ENCODE measurements around the gene PI4KA.
"Not testable (repeated sequence)": the region's sequence is repeated elsewhere in the genome, so short reads cannot be mapped to it uniquely, and the experiment has no call there.

Gene PI4KA

DNA sequence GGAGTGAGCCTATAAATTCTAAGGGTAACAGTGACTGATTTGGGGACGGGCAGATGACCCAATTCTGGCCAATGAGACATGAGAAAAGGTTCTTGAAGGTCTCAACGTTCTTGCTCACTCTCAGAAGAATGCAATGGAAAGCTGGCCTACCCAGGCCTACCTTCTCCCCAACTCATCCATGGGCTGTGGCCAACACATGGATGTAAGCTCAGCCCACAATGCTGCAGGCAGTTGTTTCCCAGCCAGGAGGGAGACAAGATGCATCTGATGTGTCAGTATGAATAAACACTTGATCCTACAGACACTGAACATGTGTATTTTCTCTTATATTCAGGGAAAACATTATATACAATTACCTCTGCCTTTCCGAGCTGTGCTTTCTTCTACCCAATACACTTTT is 24.4 kb downstream of the PI4KA start:
- Histone ChIP-seq H3K36me3 (ENCODE audit: control insufficient read depth, insufficient read depth, low read length) (peaks cover 3% of the 10 kb centered on the region), H3K9me3 (ENCODE audit: control insufficient read depth, low read length) (no peaks in the 10 kb centered on the region), H3K4me1 (ENCODE audit: control insufficient read depth, insufficient read depth, low read length) (no peaks in the 10 kb centered on the region), H3K27ac (ENCODE audit: insufficient read depth, low read depth, low read length, poor library complexity, severe bottlenecking) (no peak overlapping the region), H3K4me3 (ENCODE audit: insufficient read depth, low read depth, low read length) (no peak overlapping the region), H3K27me3 (ENCODE audit: control insufficient read depth, insufficient read depth, low read length, poor library complexity, severe bottlenecking) (no peaks in the 10 kb centered on the region)
- WGBS, 2 experiments: 93 to 95% methylated on average over 3 of the region's 3 CpGs

- no peaks in the 10 kb centered on the region for H3K9me3 ChIP-seq (ENCODE audit: control insufficient read depth, low read length)
- no peaks in the 10 kb centered on the region for H3K4me1 ChIP-seq (ENCODE audit: control insufficient read depth, insufficient read depth, low read length)
- H3K36me3 ChIP-seq (ENCODE audit: control insufficient read depth, insufficient read depth, low read length): peaks cover 3% of the 10 kb centered on the region
- no peak overlapping the region for H3K4me3 ChIP-seq (ENCODE audit: insufficient read depth, low read depth, low read length)
- H3K27me3 ChIP-seq (ENCODE audit: control insufficient read depth, insufficient read depth, low read length, poor library complexity, severe bottlenecking): no peaks in the 10 kb centered on the region
- 97% methylated on average over 6 of the region's 6 CpGs for WGBS, 2 experiments
- H3K27ac ChIP-seq (ENCODE audit: insufficient read depth, low read depth, low read length, poor library complexity, severe bottlenecking): no peak overlapping the region
Measured at GRCh38 chr22:20833225-20833665, 25.4 kb downstream of the PI4KA start.

- Histone ChIP-seq H3K4me3 (ENCODE audit: insufficient read depth, low read depth, low read length) (no peak overlapping the region), H3K27me3 (ENCODE audit: control insufficient read depth, insufficient read depth, low read length, poor library complexity, severe bottlenecking) (no peaks in the 10 kb centered on the region), H3K36me3 (ENCODE audit: control insufficient read depth, insufficient read depth, low read length) (peaks cover 3% of the 10 kb centered on the region), H3K4me1 (ENCODE audit: control insufficient read depth, insufficient read depth, low read length) (no peaks in the 10 kb centered on the region), H3K27ac (ENCODE audit: insufficient read depth, low read depth, low read length, poor library complexity, severe bottlenecking) (no peak overlapping the region), H3K9me3 (ENCODE audit: control insufficient read depth, low read length) (no peaks in the 10 kb centered on the region)
- 88 to 96% methylated on average over 1 to 2 of the region's 3 CpGs for WGBS, 2 experiments
Measured at GRCh38 chr22:20829491-20830134, 29.0 kb downstream of the PI4KA start.

GRCh38 chr22:20826373-20827152 is 32.0 kb downstream of the PI4KA start:
- not testable (repeated sequence) for H3K4me1 ChIP-seq (ENCODE audit: control insufficient read depth, insufficient read depth, low read length); H3K36me3 ChIP-seq (ENCODE audit: control insufficient read depth, insufficient read depth, low read length); H3K4me3 ChIP-seq (ENCODE audit: insufficient read depth, low read depth, low read length); H3K9me3 ChIP-seq (ENCODE audit: control insufficient read depth, low read length); H3K27ac ChIP-seq (ENCODE audit: insufficient read depth, low read depth, low read length, poor library complexity, severe bottlenecking); H3K27me3 ChIP-seq (ENCODE audit: control insufficient read depth, insufficient read depth, low read length, poor library complexity, severe bottlenecking)
- 93 to 100% methylated on average over 2 to 4 of the region's 5 CpGs for WGBS, 2 experiments

- H3K4me1 ChIP-seq (ENCODE audit: control insufficient read depth, insufficient read depth, low read length): no peaks in the 10 kb centered on the region
- H3K9me3 ChIP-seq (ENCODE audit: control insufficient read depth, low read length): no peaks in the 10 kb centered on the region
- no peaks in the 10 kb centered on the region for H3K27me3 ChIP-seq (ENCODE audit: control insufficient read depth, insufficient read depth, low read length, poor library complexity, severe bottlenecking)
- WGBS, 2 experiments: 92 to 94% methylated on average over 6 of the region's 6 CpGs
- no peak overlapping the region for H3K27ac ChIP-seq (ENCODE audit: insufficient read depth, low read depth, low read length, poor library complexity, severe bottlenecking)
- no peak overlapping the region for H3K4me3 ChIP-seq (ENCODE audit: insufficient read depth, low read depth, low read length)
- H3K36me3 ChIP-seq (ENCODE audit: control insufficient read depth, insufficient read depth, low read length): no peaks in the 10 kb centered on the region
Measured at GRCh38 chr22:20825624-20826023, 33.0 kb downstream of the PI4KA start.

DNA sequence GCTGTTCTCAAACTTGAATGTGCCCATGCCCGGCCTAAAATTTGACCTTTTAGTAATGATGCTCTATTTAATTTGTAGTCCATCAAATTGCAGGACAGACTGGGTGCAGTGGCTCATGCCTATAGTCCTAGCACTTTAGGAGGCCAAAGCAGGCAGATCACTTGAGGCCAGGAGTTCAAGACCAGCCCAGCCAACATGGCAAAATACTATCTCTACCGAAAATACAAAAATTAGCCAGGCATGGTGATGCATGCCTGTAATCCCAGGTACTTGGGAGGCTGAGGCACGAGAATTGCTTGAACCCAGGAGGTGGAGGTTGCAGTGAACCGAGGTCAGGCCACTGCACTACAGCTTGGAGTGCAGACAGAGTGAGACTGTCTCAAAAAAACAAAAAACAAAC is 33.4 kb downstream of the PI4KA start:
- not testable (repeated sequence) for H3K36me3 ChIP-seq (ENCODE audit: control insufficient read depth, insufficient read depth, low read length); H3K9me3 ChIP-seq (ENCODE audit: control insufficient read depth, low read length); H3K27me3 ChIP-seq (ENCODE audit: control insufficient read depth, insufficient read depth, low read length, poor library complexity, severe bottlenecking); H3K4me3 ChIP-seq (ENCODE audit: insufficient read depth, low read depth, low read length); H3K27ac ChIP-seq (ENCODE audit: insufficient read depth, low read depth, low read length, poor library complexity, severe bottlenecking); H3K4me1 ChIP-seq (ENCODE audit: control insufficient read depth, insufficient read depth, low read length)
- 93 to 95% methylated on average over 4 of the region's 4 CpGs for WGBS, 2 experiments

- Histone ChIP-seq H3K27me3 (ENCODE audit: control insufficient read depth, insufficient read depth, low read length, poor library complexity, severe bottlenecking) (no peaks in the 10 kb centered on the region), H3K27ac (ENCODE audit: insufficient read depth, low read depth, low read length, poor library complexity, severe bottlenecking) (no peak overlapping the region), H3K9me3 (ENCODE audit: control insufficient read depth, low read length) (no peaks in the 10 kb centered on the region), H3K4me3 (ENCODE audit: insufficient read depth, low read depth, low read length) (no peak overlapping the region), H3K4me1 (ENCODE audit: control insufficient read depth, insufficient read depth, low read length) (no peaks in the 10 kb centered on the region), H3K36me3 (ENCODE audit: control insufficient read depth, insufficient read depth, low read length) (no peaks in the 10 kb centered on the region)
- 100% methylated on average over 1 of the region's 1 CpG; no CpG with 5 or more reads in 1 of the 2 experiments for WGBS, 2 experiments
Measured at GRCh38 chr22:20823264-20823663, 35.3 kb downstream of the PI4KA start.

- Histone ChIP-seq H3K36me3 (ENCODE audit: control insufficient read depth, insufficient read depth, low read length) (no peaks in the 10 kb centered on the region), H3K4me1 (ENCODE audit: control insufficient read depth, insufficient read depth, low read length) (no peaks in the 10 kb centered on the region), H3K27ac (ENCODE audit: insufficient read depth, low read depth, low read length, poor library complexity, severe bottlenecking) (no peak overlapping the region), H3K4me3 (ENCODE audit: insufficient read depth, low read depth, low read length) (no peak overlapping the region), H3K9me3 (ENCODE audit: control insufficient read depth, low read length) (no peaks in the 10 kb centered on the region), H3K27me3 (ENCODE audit: control insufficient read depth, insufficient read depth, low read length, poor library complexity, severe bottlenecking) (no peaks in the 10 kb centered on the region)
- WGBS, 2 experiments: 90 to 93% methylated on average over 5 of the region's 5 CpGs
Measured at GRCh38 chr22:20822240-20822639, 36.4 kb downstream of the PI4KA start.

DNA sequence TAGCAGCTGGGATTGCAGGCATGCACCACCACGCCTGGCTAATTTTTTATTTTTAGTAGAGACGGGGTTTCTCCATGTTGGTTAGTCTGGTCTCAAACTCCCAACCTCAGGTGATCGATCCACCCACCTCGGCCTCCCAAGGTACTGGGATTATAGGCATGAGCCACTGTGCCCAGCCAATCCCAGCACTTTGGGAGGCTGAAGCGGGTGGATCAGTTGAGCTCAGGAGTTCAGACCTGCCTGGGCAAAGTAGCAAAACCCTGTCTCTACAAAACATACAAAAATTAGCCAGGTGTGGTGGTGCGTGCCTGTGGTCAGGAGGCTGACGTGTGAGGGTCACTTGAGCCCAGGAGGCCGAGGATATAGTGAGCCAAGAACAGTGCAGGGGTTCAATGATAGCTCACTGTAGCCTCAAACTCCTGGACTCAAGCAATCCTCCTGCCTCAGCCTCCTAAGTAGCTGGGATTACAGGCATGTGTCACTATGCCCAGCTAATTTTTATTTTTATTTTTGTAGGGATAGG is 36.8 kb downstream of the PI4KA start:
- WGBS, 2 experiments: 96 to 97% methylated on average over 8 of the region's 8 CpGs
- not testable (repeated sequence) for H3K4me1 ChIP-seq (ENCODE audit: control insufficient read depth, insufficient read depth, low read length); H3K27ac ChIP-seq (ENCODE audit: insufficient read depth, low read depth, low read length, poor library complexity, severe bottlenecking); H3K36me3 ChIP-seq (ENCODE audit: control insufficient read depth, insufficient read depth, low read length); H3K27me3 ChIP-seq (ENCODE audit: control insufficient read depth, insufficient read depth, low read length, poor library complexity, severe bottlenecking); H3K9me3 ChIP-seq (ENCODE audit: control insufficient read depth, low read length); H3K4me3 ChIP-seq (ENCODE audit: insufficient read depth, low read depth, low read length)

DNA sequence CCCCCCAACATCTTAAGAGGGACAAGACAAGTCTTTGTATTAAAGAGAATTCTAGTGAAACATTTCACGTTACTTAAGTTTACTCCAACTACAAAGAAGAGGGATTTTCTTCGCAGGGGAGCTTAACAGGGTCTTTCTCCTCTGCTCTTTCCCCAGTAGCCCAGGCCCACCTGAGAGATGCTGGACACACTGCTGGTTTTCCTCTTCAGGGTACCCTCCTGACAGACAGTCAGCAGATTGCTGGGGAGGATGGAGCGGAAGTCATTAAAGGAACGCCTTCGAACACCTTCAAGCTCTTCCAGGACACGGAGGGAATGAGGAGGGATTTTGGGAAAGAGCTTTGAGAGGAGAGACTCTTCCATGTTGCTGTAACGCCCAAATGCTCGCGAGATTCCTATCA is 39.1 kb downstream of the PI4KA start:
- Histone ChIP-seq H3K27ac (ENCODE audit: insufficient read depth, low read depth, low read length, poor library complexity, severe bottlenecking) (no peak overlapping the region), H3K9me3 (ENCODE audit: control insufficient read depth, low read length) (no peaks in the 10 kb centered on the region), H3K4me1 (ENCODE audit: control insufficient read depth, insufficient read depth, low read length) (no peaks in the 10 kb centered on the region), H3K36me3 (ENCODE audit: control insufficient read depth, insufficient read depth, low read length) (peaks cover 3% of the 10 kb centered on the region), H3K4me3 (ENCODE audit: insufficient read depth, low read depth, low read length) (no peak overlapping the region), H3K27me3 (ENCODE audit: control insufficient read depth, insufficient read depth, low read length, poor library complexity, severe bottlenecking) (no peaks in the 10 kb centered on the region)
- 96 to 98% methylated on average over 9 of the region's 9 CpGs for WGBS, 2 experiments
